RWPE2 (cell line): ENCODE measurements around the gene SLC6A18.

Source experiments
- ATAC-seq: fragments of 200-7000 bp; cut with Tn5 transposase; 3 replicates; pipeline ENCODE4 v1.9.1; 2021; ENCODE audit warnings: low read depth
- DNase-seq: peaks from one replicate; pipeline ENCODE4 v3.0.0-alpha.2; 2020; ENCODE audit warnings: low spot score
- H3K27ac ChIP-seq: fragments of 450-650 bp; 2 replicates; pipeline ENCODE4 v1.5.1; 2017; ENCODE audit warnings: mild to moderate bottlenecking; ENCODE audit not compliant: poor library complexity, severe bottlenecking
- H3K27me3 ChIP-seq: fragments of 250-450 bp; sonication (Bioruptor Pico); 2 replicates; pipeline ENCODE4 v1.5.1; 2021; ENCODE audit warnings: mild to moderate bottlenecking, moderate library complexity; ENCODE audit not compliant: insufficient read depth, poor library complexity, severe bottlenecking
- H3K36me3 ChIP-seq: fragments of 250-450 bp; sonication (Bioruptor Pico); 2 replicates; pipeline ENCODE4 v1.5.1; 2020; ENCODE audit warnings: low read depth, mild to moderate bottlenecking, moderate library complexity
- H3K4me1 ChIP-seq: fragments of 250-450 bp; sonication (Bioruptor Pico); 2 replicates; pipeline ENCODE4 v1.5.1; 2021; ENCODE audit warnings: mild to moderate bottlenecking, moderate library complexity; ENCODE audit not compliant: insufficient read depth, poor library complexity, severe bottlenecking
- H3K4me3 ChIP-seq: fragments of 250-450 bp; sonication (Bioruptor Pico); 2 replicates; pipeline ENCODE4 v1.5.1; 2021; ENCODE audit warnings: mild to moderate bottlenecking, moderate library complexity; ENCODE audit not compliant: severe bottlenecking
- H3K9me3 ChIP-seq: fragments of 250-450 bp; sonication (Bioruptor Pico); 2 replicates; pipeline ENCODE4 v1.5.1; 2021; ENCODE audit warnings: mild to moderate bottlenecking, moderate library complexity; ENCODE audit not compliant: severe bottlenecking
- TF ChIP-seq, protein P1 (sequence below): fragments of 450-650 bp; IDR thresholded peaks from one replicate; pipeline ENCODE4 v1.5.1; 2017; ENCODE audit warnings: mild to moderate bottlenecking, moderate library complexity; ENCODE audit not compliant: poor library complexity, severe bottlenecking

Gene SLC6A18

GRCh38 chr5:1244255-1244654 lies 19.1 kb downstream of the SLC6A18 start:
- no peaks in the 10 kb centered on the region for H3K36me3 ChIP-seq
- TF ChIP-seq, protein P1, sequence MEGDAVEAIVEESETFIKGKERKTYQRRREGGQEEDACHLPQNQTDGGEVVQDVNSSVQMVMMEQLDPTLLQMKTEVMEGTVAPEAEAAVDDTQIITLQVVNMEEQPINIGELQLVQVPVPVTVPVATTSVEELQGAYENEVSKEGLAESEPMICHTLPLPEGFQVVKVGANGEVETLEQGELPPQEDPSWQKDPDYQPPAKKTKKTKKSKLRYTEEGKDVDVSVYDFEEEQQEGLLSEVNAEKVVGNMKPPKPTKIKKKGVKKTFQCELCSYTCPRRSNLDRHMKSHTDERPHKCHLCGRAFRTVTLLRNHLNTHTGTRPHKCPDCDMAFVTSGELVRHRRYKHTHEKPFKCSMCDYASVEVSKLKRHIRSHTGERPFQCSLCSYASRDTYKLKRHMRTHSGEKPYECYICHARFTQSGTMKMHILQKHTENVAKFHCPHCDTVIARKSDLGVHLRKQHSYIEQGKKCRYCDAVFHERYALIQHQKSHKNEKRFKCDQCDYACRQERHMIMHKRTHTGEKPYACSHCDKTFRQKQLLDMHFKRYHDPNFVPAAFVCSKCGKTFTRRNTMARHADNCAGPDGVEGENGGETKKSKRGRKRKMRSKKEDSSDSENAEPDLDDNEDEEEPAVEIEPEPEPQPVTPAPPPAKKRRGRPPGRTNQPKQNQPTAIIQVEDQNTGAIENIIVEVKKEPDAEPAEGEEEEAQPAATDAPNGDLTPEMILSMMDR, result no peak
- H3K4me1 ChIP-seq, result peaks cover 6% of the 10 kb centered on the region
- DNase-seq, result no peak
- H3K4me3 ChIP-seq, result no peak overlapping the region
- peaks cover 28% of the 10 kb centered on the region for H3K27me3 ChIP-seq
- ATAC-seq, result no peak
- H3K27ac ChIP-seq, result no peak overlapping the region
- no peaks in the 10 kb centered on the region for H3K9me3 ChIP-seq

DNA sequence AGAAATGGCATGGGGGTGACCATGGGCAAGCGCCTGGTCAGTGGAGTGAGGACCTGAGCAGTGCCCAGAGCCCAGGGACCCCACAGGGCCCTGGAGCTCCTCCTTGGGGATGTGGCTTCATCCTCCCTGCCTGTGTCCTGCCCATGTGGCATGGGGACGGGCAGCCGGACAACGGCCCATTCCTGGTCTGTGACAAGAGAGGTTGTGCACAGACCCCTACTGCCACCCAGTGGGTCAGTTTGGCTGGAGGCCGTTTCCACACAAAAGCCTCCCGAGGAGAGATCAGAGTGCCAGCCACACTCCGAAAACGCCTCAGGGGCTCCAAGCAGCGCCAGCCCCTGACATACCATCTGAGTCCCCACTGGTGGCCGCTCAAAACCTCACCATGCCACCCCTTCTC lies 19.8 kb downstream of the SLC6A18 start:
- no peak overlapping the region for H3K27ac ChIP-seq
- H3K4me1 ChIP-seq, result no peaks in the 10 kb centered on the region
- ATAC-seq, result no peak
- no peaks in the 10 kb centered on the region for H3K36me3 ChIP-seq
- peaks cover 28% of the 10 kb centered on the region for H3K27me3 ChIP-seq
- no peak for DNase-seq
- no peak overlapping the region for H3K4me3 ChIP-seq
- no peaks in the 10 kb centered on the region for H3K9me3 ChIP-seq
- TF ChIP-seq, protein P1, result peak; percentile 27

DNA sequence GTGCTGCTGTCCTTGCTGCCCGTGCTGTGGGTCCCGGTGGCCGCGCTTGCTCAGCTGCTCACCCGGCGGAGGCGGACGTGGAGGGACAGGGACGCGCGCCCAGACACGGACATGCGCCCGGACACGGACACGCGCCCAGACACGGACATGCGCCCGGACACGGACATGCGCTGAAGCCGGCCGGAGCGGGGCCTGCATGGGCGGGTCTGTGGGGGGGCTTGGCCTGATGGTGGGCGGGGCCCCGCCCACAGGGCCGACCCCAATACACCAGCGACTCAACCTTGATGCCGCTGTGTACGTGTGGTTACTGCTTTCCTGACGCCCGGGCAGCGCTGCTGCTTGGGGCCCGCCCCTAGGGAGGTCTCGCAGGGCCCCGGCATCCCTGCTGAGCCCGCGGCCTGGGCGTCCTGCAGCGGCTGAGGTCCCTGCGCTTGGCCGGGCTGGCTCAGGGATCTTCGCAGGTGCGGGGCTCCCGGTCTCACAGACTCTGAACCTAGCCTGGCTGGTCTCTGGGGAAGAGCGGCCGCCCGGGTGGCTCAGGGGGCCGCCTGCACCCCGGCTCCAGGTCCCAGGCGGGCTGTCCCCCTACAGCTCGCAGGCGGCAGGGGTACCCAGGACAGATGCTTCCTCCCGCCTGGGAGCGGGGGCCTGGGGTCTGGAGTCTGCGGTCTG lies 20.9 kb downstream of the SLC6A18 start:
- H3K36me3 ChIP-seq, result no peaks in the 10 kb centered on the region
- no peaks in the 10 kb centered on the region for H3K9me3 ChIP-seq
- H3K27me3 ChIP-seq, result peaks cover 28% of the 10 kb centered on the region
- no peak overlapping the region for H3K27ac ChIP-seq
- DNase-seq (no peak), ATAC-seq (no peak)
- H3K4me1 ChIP-seq, result no peaks in the 10 kb centered on the region
- no peak overlapping the region for H3K4me3 ChIP-seq
- TF ChIP-seq, protein P1, result no peak

- TF ChIP-seq, protein P1, result no peak
- Histone ChIP-seq H3K36me3 (no peaks in the 10 kb centered on the region), H3K27me3 (peaks cover 28% of the 10 kb centered on the region), H3K4me3 (no peak overlapping the region), H3K4me1 (no peaks in the 10 kb centered on the region), H3K27ac (no peak overlapping the region), H3K9me3 (no peaks in the 10 kb centered on the region)
- DNase-seq (no peak), ATAC-seq (peak; percentile 12; the same call in 1 of the 3 replicates)
These were observed 21.7 kb downstream of the SLC6A18 start for GRCh38 chr5:1246711-1247431.

- no peak for DNase-seq
- no peak overlapping the region for H3K27ac ChIP-seq
- H3K27me3 ChIP-seq, result peaks cover 28% of the 10 kb centered on the region
- no peaks in the 10 kb centered on the region for H3K9me3 ChIP-seq
- no peak for ATAC-seq
- no peaks in the 10 kb centered on the region for H3K4me1 ChIP-seq
- no peaks in the 10 kb centered on the region for H3K36me3 ChIP-seq
- TF ChIP-seq, protein P1, result no peak
- no peak overlapping the region for H3K4me3 ChIP-seq
These were observed 22.6 kb downstream of the SLC6A18 start for GRCh38 chr5:1247811-1248210.
